Hepatocyte (in vitro differentiated cells): ENCODE data around the gene TLN1.

Source experiments
- CTCF ChIP-seq: fragments of 200-600 bp; sonication (generic); IDR thresholded peaks from 2 replicates; pipeline ENCODE4 v1.5.1; 2016; ENCODE audit warnings: antibody characterized with exemption, mild to moderate bottlenecking; ENCODE audit not compliant: poor library complexity
- EZH2 ChIP-seq: fragments of 200-600 bp; sonication (generic); IDR thresholded peaks from 2 replicates; pipeline ENCODE4 v1.6.1; 2016; ENCODE audit warnings: antibody characterized with exemption, mild to moderate bottlenecking, borderline replicate concordance
- EZH2phosphoT487 ChIP-seq: fragments of 200-600 bp; sonication (generic); IDR thresholded peaks from one replicate; pipeline ENCODE4 v1.6.1; 2018; ENCODE audit warnings: antibody characterized with exemption, mild to moderate bottlenecking, low read depth, moderate library complexity; ENCODE audit not compliant: unreplicated experiment, severe bottlenecking

GRCh38 chr9:35757226-35757891 is 25.4 kb upstream of the TLN1 start:
- TF ChIP-seq CTCF, result no peak
- TF ChIP-seq EZH2, result no peak
- no peak for TF ChIP-seq EZH2phosphoT487
